ENCODE data around the gene TMEM171.

TMEM171 gene, protein sequence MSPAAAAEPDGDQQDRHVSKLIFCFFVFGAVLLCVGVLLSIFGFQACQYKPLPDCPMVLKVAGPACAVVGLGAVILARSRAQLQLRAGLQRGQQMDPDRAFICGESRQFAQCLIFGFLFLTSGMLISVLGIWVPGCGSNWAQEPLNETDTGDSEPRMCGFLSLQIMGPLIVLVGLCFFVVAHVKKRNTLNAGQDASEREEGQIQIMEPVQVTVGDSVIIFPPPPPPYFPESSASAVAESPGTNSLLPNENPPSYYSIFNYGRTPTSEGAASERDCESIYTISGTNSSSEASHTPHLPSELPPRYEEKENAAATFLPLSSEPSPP

DNA sequence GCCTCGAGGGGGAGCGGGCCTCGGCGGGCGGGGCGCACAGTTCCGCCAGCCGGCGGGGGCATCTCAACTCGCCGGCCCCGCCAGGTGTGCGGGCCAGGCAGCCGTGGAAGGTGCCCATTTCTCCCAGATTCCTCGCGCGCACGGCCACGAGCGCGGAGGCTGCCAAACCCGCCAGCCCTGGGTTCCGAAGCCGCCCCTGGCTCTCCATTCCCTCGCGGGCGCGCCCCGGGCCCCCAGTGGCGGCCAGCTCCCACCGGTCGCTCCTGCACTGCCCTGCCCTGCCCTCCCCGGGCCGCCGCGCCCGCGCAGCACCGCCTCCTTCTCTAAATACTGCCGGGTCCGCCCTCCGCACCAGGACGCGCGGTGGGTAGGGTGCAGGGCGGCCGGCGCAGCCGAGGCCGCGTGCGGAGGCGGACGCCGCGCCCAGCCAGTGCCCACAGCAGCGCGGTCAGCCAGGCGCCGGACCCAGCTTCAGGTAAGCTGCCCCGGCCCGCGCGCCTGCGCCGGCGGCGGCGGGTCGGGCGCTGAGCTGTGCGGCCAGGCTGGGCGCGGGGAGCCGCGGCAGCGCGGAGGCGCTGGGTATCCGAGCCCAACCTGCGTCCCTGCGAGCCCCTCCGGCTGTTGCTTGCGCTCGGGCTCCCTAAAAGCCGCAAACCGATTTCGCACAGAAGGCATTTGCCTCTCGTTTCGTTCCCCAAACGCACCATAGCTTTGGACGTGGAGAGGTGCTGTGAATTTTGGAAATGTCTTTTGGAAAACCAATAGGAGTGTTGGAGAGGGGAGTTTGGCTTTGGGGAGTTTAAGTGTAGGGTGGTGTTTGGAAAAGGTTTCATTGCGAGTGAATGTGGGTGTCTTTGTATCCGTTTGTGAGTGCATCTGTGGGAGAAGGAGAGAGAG lies at the start of gene TMEM171:
TSS of gene TMEM171 (plus strand) at position 354 of the 897 bp plus-strand sequence. CDS start 2,799 bp downstream, outside the sequence.
- DNase-seq (ENCODE audit: low read depth), result no peak

DNA sequence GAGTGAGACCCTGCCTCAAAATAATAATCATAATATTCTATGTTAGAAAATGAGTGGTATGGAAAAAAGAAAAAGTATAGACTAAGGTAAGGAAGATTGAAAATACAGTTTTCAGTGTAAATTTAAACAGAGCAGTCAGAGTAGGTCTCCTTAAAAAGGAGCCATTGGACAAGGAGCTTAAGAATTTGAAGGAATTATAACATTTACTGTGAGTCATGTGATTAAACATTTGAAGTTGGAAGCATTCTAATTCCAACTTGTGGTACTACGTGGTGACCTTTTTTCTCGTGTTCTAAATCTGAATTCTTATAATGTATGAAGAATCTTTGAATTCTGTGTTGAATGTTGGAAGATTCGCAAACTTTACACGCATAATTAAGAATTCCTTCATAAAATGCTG lies 39.3 kb upstream of the TMEM171 start:
- no peak for DNase-seq (ENCODE audit: low read depth)

DNA sequence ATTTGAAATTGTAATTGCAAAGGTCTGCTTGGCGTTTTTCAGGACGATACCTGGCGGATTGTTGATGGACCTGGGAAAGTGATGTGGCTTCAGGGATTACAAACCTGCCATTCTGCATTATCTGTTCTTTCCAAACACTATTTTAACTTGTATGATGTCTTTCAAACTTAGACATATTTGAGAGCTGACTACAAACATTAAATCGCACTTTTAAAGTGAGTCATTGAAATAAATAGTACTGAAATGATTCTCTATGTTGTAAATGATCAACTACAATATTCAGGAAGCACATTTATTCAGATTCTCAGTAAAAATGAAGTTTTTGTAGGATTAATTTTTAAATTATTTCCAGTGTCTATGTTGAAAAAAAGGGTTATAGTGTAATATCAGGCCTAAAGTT lies 32.3 kb upstream of the TMEM171 start:
- no peak for DNase-seq (ENCODE audit: low read depth)

DNA sequence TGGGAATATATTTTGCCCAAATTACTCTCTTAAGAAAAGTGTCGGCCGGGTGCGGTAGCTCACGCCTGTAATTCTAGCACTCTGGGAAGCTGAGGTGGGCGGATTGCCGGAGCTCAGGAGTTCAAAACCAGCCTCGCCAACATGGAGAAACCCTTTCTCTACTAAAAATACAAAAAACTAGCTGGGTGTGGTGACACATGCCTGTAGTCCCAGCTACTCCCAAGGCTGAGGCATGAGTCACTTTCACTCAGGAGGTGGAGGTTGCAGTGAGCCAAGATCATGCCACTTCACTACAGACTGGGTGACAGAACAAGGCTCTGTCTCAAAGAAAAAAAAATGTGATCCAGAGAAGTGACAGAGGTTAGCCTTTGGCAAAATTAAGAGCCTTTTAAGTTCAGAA lies 26.4 kb upstream of the TMEM171 start:
- DNase-seq (ENCODE audit: low read depth), result no peak

DNA sequence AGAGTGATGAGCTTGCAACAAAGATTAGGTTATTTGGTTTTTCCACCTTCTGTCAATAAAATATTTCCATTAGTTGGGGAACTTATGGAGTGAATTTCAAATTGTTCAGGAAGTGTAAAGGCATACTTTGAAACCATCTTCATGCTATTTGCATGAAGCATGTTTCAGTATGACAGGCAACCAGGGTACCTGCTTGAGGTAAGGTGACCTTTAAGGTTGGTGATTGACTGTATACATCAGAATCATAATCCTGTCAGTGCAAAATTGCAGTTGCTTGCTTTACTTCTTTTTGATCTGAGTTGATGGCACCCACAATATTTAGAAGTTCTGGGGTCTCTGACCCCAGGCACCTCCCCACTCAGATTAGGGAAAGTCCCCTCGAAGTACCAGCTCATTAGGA lies 26.0 kb upstream of the TMEM171 start:
- no peak for DNase-seq (ENCODE audit: low read depth)

DNA sequence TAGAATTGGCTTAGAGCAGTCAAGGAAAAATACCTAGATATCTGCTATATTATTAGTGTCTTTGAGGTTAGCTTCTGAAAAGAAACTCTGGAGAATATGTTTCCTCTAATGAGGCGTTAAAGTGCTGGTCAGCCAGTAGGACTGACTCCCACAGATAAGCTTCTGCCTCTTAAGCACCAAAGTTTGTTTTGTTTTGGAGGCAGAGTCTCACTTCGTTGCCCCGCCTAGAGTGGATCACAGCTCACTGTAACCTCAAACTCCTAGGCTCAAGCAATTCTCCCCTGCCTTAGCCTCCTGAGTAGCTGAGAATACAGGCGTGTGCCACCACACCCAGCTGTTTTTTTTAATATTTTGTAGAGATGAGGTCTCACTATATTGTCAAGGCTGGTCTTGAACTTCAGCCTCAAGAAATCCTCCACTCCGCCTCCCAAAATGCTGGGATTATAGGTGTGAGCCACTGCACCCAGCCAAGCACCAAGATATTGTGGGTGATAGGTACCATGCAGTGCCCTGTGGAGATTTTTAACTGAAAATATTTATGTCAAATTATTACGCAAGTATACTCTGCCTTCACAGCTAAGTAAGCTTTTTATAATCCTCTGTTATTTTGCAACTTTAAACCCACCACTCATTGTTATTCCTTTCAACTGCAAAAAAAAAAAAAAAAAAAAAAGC lies 24.7 kb upstream of the TMEM171 start:
- no peak for DNase-seq (ENCODE audit: low read depth)

DNA sequence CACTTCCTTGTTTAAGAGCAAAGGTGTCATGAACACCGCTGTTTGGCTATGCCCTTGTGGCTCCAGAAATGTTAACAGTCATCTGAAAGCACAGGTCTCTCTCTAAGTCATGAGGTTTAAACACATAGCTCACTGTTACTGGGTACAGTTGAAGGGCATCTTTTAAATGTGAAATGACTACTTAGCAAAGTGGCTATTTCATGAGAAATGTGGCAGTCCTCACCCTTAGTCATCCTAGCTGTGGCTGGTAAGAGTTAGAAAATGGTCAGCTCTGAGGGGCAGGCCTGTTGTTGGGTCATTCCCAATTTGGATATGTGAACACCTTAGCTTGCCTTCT lies 24.2 kb upstream of the TMEM171 start:
- no peak for DNase-seq (ENCODE audit: low read depth)

DNA sequence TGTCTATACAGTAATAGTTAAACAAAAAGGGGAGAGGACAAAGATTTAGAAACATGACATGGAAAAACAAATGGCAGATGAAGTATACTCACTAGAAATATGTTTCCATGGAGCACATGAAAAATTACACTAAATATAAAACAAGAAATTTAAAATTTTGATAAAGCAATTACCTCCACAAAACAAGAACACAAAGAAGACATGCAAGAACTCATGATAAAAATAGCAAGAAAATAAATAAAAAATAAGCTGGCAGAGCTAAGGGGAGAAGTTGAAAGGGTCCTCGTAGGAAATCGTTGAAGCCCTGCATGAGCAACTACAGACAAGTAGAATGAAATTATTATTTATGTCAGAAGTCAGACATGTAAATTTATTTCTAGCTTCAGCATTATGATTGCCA lies 22.6 kb upstream of the TMEM171 start:
- DNase-seq (ENCODE audit: low read depth), result no peak

DNA sequence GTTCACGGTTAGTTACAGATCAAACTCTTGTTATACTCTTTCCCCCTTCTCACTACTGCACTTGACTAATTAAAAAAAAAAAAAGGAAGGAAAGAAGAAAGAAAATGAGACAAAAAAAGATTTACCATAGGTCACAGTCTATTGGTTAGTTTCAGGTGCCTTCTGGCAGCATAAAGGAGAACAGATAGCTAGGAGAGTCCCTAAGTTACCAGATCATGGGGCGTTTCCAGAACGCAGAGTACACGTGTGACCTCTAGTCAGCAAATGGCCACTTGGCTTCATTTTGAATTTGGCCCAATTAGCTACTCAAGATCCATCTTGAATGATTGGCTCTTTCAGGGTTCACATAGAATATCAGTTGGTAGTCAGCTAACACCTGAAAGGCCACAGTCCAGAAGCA lies 20.3 kb upstream of the TMEM171 start:
- no peak for DNase-seq (ENCODE audit: low read depth)

DNA sequence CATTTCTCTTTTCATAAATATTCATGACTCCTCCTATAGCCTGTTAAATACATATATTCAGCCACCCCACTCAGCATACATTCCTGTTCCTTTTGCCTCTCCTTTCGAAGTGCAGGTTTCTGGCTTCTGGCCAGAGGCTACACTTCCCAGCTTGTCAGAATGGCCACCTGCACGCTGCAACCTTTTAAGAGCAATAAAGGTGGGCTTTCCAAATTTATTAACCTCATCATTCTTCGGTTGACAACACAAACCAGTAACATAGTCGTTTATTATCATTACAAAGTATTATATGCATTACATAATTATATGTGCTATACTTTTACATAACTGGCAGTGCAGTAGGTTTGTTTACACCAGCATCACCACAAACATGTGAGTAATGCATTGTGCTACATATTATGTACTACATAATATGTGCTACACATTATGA lies 16.5 kb upstream of the TMEM171 start:
- no peak for DNase-seq (ENCODE audit: low read depth)

DNA sequence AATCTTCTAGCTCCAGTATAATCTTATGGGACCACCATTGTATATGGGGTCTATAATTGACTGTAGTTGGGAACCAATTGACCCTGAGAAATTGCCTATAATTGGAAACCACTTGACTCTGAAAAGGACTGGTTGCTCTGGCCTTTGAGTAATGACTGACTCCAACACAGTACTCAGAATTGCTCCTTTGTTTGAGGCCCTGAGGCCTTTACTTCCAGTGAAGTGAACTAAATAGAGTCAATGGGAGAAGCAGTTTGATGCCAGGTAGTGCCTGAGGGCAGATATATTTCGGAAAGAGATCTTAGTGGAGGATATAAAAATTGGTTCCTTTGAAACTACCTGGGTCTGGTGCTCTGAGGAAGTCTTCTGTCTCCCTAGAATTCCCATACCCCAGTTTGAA lies 16.0 kb upstream of the TMEM171 start:
- DNase-seq (ENCODE audit: low read depth), result no peak

DNA sequence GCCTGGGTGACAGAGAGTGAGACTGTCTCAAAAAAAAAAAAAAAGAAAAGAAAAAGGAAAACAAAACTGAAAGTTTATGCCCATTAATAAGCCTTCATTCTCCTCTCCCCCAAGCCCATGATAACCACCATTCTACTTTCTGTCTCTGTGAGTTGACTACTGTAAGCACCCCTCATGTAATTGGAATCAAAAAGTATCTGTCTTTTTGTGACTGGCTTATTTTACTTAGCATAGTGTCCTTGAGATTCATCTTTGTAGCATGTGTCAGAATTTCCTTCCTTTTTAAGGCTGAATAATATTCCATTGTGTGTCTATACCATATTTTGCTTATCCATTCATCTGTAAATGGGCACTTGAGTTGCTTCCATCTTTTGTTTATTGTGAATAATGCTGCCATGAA lies 14.0 kb upstream of the TMEM171 start:
- no peak for DNase-seq (ENCODE audit: low read depth)

DNA sequence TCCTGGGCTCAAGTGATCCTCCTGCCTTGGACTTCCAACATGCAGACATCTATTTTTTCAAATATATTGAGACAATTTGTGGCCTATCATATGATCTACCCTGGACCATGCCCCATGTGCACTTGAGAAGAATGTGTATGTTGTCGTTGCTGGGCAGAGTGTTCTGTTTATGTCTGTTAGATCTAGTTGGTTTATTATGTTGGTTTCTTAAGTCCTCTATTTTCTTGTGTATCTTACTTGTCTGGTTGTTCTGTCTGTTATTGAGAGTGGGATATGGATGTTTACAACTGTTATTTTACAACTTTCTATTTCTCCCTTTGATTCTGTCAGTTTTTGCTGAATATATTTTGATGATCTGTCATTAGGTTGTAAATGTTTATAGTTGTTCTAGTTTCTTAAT lies 10.2 kb upstream of the TMEM171 start:
- no peak for DNase-seq (ENCODE audit: low read depth)

DNA sequence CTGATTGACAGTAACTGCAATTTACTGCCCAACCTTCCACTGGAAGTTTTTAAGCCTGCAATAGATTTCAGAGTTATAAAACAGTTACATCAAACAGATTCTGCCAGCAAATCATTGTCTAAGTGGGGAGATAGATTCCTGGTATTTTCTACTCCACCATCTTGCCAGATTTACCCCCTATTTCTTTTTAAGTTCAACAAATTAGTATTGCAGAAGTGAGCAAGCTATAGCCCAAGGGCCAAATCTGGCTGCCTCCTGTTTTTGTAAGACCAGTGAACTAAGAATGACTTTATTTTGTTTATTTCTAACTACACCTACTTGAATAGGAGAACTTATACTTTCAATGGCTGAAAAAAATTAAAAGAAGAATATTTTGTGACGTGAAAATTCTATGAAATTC lies 8.8 kb upstream of the TMEM171 start:
- DNase-seq (ENCODE audit: low read depth), result no peak

DNA sequence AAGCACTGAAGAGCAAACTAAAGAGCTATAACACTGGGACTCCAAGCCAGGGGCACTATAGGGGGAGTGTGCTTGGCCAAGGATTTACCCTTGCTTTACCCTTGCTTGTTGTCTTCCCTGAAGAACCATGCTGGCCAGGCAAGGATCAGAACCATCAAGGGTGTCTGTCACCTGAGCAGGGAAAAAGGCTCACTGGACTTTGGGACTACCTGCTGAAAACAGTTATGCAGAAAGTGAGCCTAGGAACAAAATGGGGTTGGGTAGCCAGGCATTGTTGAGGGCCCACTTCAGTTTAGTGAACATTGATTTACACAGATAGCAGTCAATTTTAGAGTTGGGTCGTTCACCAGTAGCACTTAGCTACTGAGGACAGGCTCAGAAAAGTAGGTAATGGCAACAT lies 8.0 kb upstream of the TMEM171 start:
- DNase-seq (ENCODE audit: low read depth), result no peak

DNA sequence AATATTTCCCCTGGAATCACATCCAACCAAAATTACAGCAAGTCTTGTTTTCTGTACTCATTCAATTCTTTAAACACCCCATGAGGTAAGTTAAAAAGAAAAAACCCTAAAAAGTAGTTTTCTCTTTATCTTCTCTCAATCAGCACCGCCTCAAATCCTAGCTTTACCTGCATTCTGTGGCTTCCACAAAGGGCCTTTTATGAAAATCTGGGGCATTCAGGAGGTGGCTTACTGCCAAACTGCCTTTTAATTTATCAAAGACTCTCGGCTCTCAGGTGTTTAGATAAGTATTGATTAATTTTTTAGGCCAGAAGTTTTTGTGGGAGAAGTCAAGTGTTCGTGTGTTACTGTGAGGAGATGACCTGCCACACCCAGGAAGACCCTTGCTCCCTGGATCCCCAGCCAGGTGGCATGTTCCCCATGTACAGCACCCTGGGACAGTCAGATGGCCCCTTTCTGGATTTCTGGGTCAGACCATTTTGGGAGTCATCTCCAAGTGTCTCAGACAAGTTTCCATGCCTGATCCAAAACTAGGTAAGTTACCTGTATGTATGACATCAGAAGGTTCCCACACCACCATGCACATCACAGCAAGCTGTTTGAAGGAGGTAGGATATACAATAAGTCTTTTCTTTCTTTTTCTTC lies 6.2 kb upstream of the TMEM171 start:
- no peak for DNase-seq (ENCODE audit: low read depth)

DNA sequence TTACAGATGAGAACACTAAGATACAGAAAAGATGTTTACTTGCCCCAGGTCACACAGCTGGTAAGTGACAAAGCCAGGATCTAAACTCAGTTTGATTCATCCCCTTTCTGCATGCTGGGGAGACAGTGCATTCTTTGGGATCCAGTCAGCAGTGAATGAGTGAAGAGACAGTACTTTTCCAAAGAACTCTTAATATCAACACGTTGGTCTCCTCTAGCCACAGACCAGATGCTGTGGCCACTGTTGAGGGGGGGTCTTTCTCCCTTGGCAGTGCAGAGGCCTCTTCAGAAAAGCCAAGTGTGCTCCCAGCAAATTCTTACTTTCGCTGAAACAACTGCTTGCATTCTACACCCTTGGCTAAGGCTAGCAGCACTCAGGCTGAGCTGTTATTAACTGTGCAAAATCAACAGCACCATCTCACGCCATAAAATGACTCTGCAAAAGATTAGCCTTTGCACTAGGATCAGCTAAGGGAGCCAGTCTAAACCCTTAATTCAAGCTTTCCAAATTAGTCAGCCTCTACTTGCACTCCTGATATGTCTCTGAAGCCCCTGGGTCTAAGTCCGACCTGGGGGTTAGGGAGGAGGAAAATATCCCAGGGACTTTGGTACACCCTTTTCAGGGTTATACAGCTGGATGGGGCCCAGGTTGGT lies 4.8 kb upstream of the TMEM171 start:
- DNase-seq (ENCODE audit: low read depth), result no peak

DNA sequence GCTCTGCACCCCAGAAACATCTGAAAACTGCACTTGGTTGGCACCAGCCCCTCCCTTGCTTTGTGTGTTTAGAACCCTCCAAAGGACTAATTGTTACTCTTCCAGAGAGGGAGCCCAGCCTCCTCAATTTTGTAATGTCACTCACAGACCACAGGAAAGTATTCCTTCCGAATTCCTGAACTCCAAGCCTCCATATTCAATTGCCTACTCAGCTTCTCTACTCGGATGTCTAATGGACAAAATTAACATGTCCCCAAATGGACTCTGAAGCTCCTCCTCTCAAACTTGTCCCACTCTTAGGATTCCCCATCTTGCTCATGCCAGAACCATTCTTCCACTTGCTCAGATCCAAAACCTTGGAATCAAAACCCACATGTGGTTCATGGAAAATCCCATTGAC lies 3.9 kb upstream of the TMEM171 start:
- DNase-seq (ENCODE audit: low read depth), result no peak

DNA sequence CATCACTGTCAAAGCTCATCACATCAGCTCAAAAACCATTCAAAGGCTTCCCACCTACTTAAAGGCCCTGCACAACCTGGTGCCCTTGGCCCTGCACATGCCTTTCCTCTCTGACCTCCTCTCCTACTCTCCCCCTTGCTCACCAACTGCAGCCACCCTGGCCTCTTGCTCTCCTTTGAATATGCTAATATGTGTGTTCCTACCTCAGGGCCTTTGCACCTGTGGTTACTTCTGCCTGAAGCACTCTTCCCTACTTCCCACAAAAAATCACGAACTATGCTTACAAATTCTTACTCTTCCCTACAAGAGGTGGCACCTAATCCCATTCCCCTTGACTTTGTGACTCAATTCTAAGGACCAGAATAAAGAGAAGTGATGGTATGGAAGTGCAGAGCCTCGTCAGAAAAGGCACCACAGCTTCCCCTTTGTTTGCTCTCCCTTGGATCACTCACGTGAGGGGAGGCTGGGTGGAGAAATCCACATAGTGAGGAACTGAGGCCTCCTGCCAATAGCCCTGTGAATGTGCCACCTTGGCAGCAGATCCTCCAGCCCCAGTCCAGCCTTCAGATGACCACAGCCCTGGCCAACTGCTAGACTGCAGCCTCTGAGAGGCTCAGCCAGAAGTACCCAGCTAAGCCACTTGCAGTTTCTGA lies 3.2 kb upstream of the TMEM171 start:
- DNase-seq (ENCODE audit: low read depth), result no peak

DNA sequence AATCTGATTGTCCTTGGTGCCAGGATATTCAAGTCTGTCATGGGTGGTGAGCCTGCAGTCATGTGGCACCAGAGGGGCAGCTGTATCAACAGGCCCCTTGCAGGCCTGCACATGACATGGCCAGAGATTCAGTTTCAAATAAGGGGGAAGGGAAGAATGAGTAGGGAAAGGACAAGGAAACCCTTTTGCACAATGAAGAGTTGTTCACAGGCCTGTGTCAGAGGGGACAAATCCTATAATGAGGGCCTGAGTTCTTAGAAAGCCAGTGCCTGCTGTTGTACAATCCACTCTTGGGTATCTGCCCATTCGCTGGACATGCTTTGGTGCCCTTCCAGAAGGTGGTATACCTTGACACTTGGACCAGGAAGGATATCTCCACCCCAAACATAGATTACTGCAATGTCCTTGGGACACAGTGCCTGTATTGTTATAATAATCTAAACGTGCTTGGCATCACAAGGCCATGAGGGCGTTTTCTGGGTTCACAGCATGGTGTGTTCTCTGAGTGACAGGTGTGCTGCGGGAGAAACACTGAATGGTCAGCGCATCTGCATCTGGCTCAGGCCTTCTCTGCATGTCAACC lies 1.9 kb upstream of the TMEM171 start:
- DNase-seq (ENCODE audit: low read depth), result no peak

All from stimulated activated CD8-positive, alpha-beta memory T cell treated with anti-CD3 and anti-CD28 coated beads, Interleukin-4, amount 100 ng/mL, for 24 hours (primary cell).